Upper lobe of left lung (tissue), 6 donors: ENCODE data around the gene KLRC1. TPM values are rescaled to one million over a fixed set of nuclear protein-coding genes. Genes with fewer than 3 reads are reported as not detected.
"Not testable (repeated sequence)": the region's sequence is repeated elsewhere in the genome, so short reads cannot be mapped to it uniquely, and the experiment has no call there.

Experiments used
- ATAC-seq, 2 donors: fragments of 200-7000 bp; cut with Tn5 transposase; one replicate each; pipeline ENCODE4 v1.9.1; 2022; ENCODE audit warnings: mild to moderate bottlenecking in 2 of 2, moderate library complexity in 2 of 2; ENCODE audit not compliant: low FRiP score in 2 of 2
- DNase-seq, 2 donors: peaks; one replicate each; pipeline ENCODE4 v3.0.0-alpha.2; 2019 to 2020
- H3K27ac ChIP-seq, 4 donors: fragments of 200-600 bp; sonication (generic); one replicate each; pipeline ENCODE4 v1.5.1; 2016 to 2019
- H3K27me3 ChIP-seq, 4 donors: fragments of 200-600 bp; sonication (generic); one replicate each; pipeline ENCODE4 v1.5.1; 2017 to 2019
- H3K36me3 ChIP-seq, 4 donors: fragments of 200-600 bp; sonication (generic); one replicate each; pipeline ENCODE4 v1.5.1; 2016 to 2019
- H3K4me1 ChIP-seq, 4 donors: fragments of 200-600 bp; sonication (generic); one replicate each; pipeline ENCODE4 v1.5.1; 2018 to 2019
- H3K4me3 ChIP-seq, 4 donors: fragments of 200-600 bp; sonication (generic); one replicate each; pipeline ENCODE4 v1.5.1; 2017 to 2019; ENCODE audit warnings: mild to moderate bottlenecking in 2 of 4, moderate library complexity in 1 of 4
- H3K9me3 ChIP-seq, 4 donors: fragments of 200-600 bp; sonication (generic); one replicate each; pipeline ENCODE4 v1.5.1; 2018 to 2019
- EP300 ChIP-seq, 4 donors: sonication (generic); formaldehyde crosslinking; IDR thresholded peaks; one replicate each; pipeline ENCODE4 v1.5.1; 2017; ENCODE audit warnings: antibody characterized with exemption in 4 of 4, control low read depth in 2 of 4
- POLR2A ChIP-seq, 4 donors: fragments of 450-650 bp; IDR thresholded peaks; one replicate each; pipeline ENCODE4 v1.5.1; 2016 to 2017; ENCODE audit warnings: antibody characterized with exemption in 4 of 4, mild to moderate bottlenecking in 2 of 4
- POLR2AphosphoS5 ChIP-seq, 2 donors: sonication (generic); formaldehyde crosslinking; IDR thresholded peaks; one replicate each; pipeline ENCODE4 v1.5.1; 2017; ENCODE audit warnings: antibody characterized with exemption in 2 of 2
- WGBS, 2 donors: methylation state at CpG; one replicate each; pipeline ENCODE4 v1.1.5; 2017 to 2018; 5-methylcytosine and 5-hydroxymethylcytosine counted together
- total RNA-seq, 6 donors: library from RNA; depleted of rRNA in 4 of 6; stranded (reverse); fragments of >200 nt in 4 of 6; gene quantifications; one replicate each; pipeline versions ENCODE4 v1.1.0 to v1.2.1, GENCODE V29; 2016 to 2021
- TF ChIP-seq, protein P1 (sequence below), 6 experiments: fragments of 450-650 bp in 4 of 6; fragments of 200-600 bp in 2 of 6; sonication (generic) in 2 of 6; IDR thresholded peaks; one replicate each; pipeline ENCODE4 v1.5.1; 2016 to 2019; ENCODE audit warnings: antibody characterized with exemption in 6 of 6
- donor health status: DM: no; HTN: no; CAD: no; lungs with moderate emphysema.
- donor health status: DM: no; HTN: yes; CAD: no; lungs with severe emphysema.

The KLRC1 gene
- total RNA-seq, 6 donors from 2014 or later = 0.72 to 3.8 (median 1.2) TPM

GRCh38 chr12:10404798-10405197 is 48.4 kb downstream of the KLRC1 start:
- Histone ChIP-seq H3K9me3 (no peaks in the 10 kb centered on the region), H3K36me3 (no peaks in the 10 kb centered on the region), H3K4me1 (no peaks in the 10 kb centered on the region), H3K4me3 (no peak overlapping the region), H3K27ac (no peak overlapping the region), H3K27me3 (no peaks in the 10 kb centered on the region)
- no peak for DNase-seq
- no peak for TF ChIP-seq POLR2AphosphoS5 (IDR thresholded peaks at IDR 0.05)
- TF ChIP-seq EP300 (IDR thresholded peaks at IDR 0.05) = no peak
- TF ChIP-seq POLR2A (IDR thresholded peaks at IDR 0.05) = no peak
- TF ChIP-seq, protein P1, sequence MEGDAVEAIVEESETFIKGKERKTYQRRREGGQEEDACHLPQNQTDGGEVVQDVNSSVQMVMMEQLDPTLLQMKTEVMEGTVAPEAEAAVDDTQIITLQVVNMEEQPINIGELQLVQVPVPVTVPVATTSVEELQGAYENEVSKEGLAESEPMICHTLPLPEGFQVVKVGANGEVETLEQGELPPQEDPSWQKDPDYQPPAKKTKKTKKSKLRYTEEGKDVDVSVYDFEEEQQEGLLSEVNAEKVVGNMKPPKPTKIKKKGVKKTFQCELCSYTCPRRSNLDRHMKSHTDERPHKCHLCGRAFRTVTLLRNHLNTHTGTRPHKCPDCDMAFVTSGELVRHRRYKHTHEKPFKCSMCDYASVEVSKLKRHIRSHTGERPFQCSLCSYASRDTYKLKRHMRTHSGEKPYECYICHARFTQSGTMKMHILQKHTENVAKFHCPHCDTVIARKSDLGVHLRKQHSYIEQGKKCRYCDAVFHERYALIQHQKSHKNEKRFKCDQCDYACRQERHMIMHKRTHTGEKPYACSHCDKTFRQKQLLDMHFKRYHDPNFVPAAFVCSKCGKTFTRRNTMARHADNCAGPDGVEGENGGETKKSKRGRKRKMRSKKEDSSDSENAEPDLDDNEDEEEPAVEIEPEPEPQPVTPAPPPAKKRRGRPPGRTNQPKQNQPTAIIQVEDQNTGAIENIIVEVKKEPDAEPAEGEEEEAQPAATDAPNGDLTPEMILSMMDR (IDR thresholded peaks at IDR 0.05) = no peak
- no peak for ATAC-seq

GRCh38 chr12:10400829-10401228 is 52.3 kb downstream of the KLRC1 start:
- Histone ChIP-seq H3K4me3 (no peak overlapping the region), H3K27ac (no peak overlapping the region), H3K27me3 (no peaks in the 10 kb centered on the region), H3K4me1 (peaks cover 0 to 3% (median under 1%) of the 10 kb centered on the region in 4 donors), H3K36me3 (no peaks in the 10 kb centered on the region), H3K9me3 (no peaks in the 10 kb centered on the region)
- DNase-seq (no peak), ATAC-seq (no peak)
- TF ChIP-seq POLR2AphosphoS5 (IDR thresholded peaks at IDR 0.05) (no peak), POLR2A (IDR thresholded peaks at IDR 0.05) (no peak), EP300 (IDR thresholded peaks at IDR 0.05) (no peak)
- TF ChIP-seq, protein P1 (IDR thresholded peaks at IDR 0.05) = no peak

GRCh38 chr12:10398168-10398567 is 55.0 kb downstream of the KLRC1 start:
- ATAC-seq (no peak), DNase-seq (no peak)
- TF ChIP-seq EP300 (IDR thresholded peaks at IDR 0.05) (no peak), POLR2AphosphoS5 (IDR thresholded peaks at IDR 0.05) (no peak)
- Histone ChIP-seq H3K27me3 (no peaks in the 10 kb centered on the region), H3K4me3 (no peak overlapping the region), H3K27ac (no peak overlapping the region), H3K36me3 (no peaks in the 10 kb centered on the region), H3K9me3 (no peaks in the 10 kb centered on the region), H3K4me1 (peaks cover 0 to 10% (median 6%) of the 10 kb centered on the region in 4 donors)
- 72 to 91% methylated on average over 2 of the region's 2 CpGs for WGBS, 2 donors

DNA sequence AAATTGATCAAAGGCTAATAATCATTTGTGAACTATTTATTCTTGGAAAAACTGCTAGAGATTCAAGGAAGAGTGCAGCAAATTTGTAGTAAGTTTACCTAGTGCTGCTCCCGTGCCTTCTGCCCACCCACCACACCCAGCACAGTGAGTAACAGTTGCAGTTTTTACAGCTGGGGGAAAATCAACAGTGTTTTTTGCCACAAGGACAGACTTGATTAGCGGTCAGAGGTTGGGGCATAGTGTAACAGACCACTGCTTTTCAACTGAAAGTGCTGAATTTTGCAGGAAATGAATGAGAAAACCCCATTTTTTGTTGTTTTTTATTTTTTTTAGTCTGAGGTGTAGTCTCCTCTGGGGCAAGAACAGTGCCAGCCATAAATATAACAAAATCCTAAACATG is 55.9 kb downstream of the KLRC1 start:
- H3K4me3 ChIP-seq = no peak overlapping the region
- H3K36me3 ChIP-seq = no peaks in the 10 kb centered on the region
- DNase-seq = no peak
- WGBS, 2 donors = 52 to 70% methylated on average over 2 of the region's 2 CpGs
- no peak overlapping the region for H3K27ac ChIP-seq
- H3K9me3 ChIP-seq = no peaks in the 10 kb centered on the region
- TF ChIP-seq POLR2AphosphoS5 (IDR thresholded peaks at IDR 0.05) (no peak), POLR2A (IDR thresholded peaks at IDR 0.05) (no peak), EP300 (IDR thresholded peaks at IDR 0.05) (no peak)
- TF ChIP-seq, protein P1 (IDR thresholded peaks at IDR 0.05) = no peak
- H3K4me1 ChIP-seq = peaks cover 5 to 14% (median 11%) of the 10 kb centered on the region in 4 donors
- H3K27me3 ChIP-seq = no peaks in the 10 kb centered on the region
- no peak for ATAC-seq

DNA sequence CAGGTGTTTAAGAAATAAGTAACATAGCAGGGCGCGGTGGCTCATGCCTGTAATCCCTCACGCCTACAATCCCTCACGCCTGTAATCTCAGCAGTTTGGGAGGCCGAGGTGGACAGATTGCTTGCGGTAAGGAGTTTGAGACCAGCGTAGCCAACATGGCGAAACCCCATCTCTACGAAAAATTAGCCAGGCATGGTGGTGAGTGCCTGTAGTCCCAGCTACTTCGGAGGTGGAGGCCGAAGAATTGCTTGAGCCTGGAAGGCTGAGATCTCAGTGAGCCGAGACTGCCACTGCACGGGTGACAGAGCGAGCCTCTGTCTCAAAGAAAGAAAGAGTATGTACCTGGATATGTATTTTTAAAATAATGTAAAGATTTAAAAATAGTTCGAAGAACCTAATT is 57.0 kb downstream of the KLRC1 start:
- Histone ChIP-seq H3K4me1 (peaks cover 5 to 22% (median 17%) of the 10 kb centered on the region in 4 donors), H3K27ac (peak overlapping the region in 2 of 4 donors; percentile 35 to 46), H3K4me3 (peak overlapping the region in 1 of 4 donors; percentile 2)
- not testable (repeated sequence) for ATAC-seq, H3K27me3 ChIP-seq, DNase-seq, H3K36me3 ChIP-seq, H3K9me3 ChIP-seq
- WGBS, 2 donors = 88 to 89% methylated on average over 15 of the region's 15 CpGs

Other genes with a start within 250 kb of the KLRC1 start
- 100 to 1,000 TPM in 3 of 6 donors, 10 to 100 TPM in 3; 88.9 to 114 (median 97.9) TPM for gene GABARAPL1, start 240.5 kb downstream of the KLRC1 start, total RNA-seq
- gene KLRD1, start 145.5 kb downstream of the KLRC1 start, total RNA-seq = 10 to 100 TPM in 1 of 6 donors, 1 to 10 TPM in 5; 4.7 to 10.9 (median 6.6) TPM
- gene KLRK1, start 63.3 kb downstream of the KLRC1 start, total RNA-seq = 10 to 100 TPM in 2 of 6 donors, 1 to 10 TPM in 4; 4.3 to 15.1 (median 8.1) TPM
- 1 to 10 TPM in 4 of 6 donors, under 1 TPM in 1, not detected in 1; 0.51 to 4.2 (median 3.0) TPM for gene KLRC4, start 43.6 kb downstream of the KLRC1 start, total RNA-seq
- 1 to 10 TPM in 1 of 6 donors, not detected in 5; 1.1 TPM for gene KLRC3, start 32.8 kb downstream of the KLRC1 start, total RNA-seq
- gene KLRC2, start 17.4 kb downstream of the KLRC1 start, total RNA-seq = 1 to 10 TPM in 5 of 6 donors, under 1 TPM in 1; 0.88 to 9.7 (median 2.3) TPM
- under 1 TPM in 2 of 6 donors, not detected in 4; 0.30 to 0.60 TPM for gene EIF2S3B, start 52.5 kb upstream of the KLRC1 start, total RNA-seq
- 10 to 100 TPM in 5 of 6 donors, 1 to 10 TPM in 1; 7.8 to 21.0 (median 13.7) TPM for gene MAGOHB, start 160.2 kb upstream of the KLRC1 start, total RNA-seq
- gene STYK1, start 220.7 kb upstream of the KLRC1 start, total RNA-seq = 10 to 100 TPM in 1 of 6 donors, 1 to 10 TPM in 4, under 1 TPM in 1; 0.30 to 21.9 (median 1.1) TPM